HG03378 (cell line): ENCODE results near the gene CLRN3.

Source experiments
- ATAC-seq: cut with Tn5 transposase; IDR thresholded peaks from one replicate; pipeline ENCODE4 v1.9.1; 2021; ENCODE audit warnings: mild to moderate bottlenecking, moderate library complexity; ENCODE audit not compliant: unreplicated experiment

CLRN3 gene

GRCh38 chr10:127919418-127920271 is 26.9 kb upstream of the CLRN3 start:
- no peak for ATAC-seq

- no peak for ATAC-seq
Measured at GRCh38 chr10:127918572-127918971, 25.8 kb upstream of the CLRN3 start.

- no peak for ATAC-seq
Measured at GRCh38 chr10:127916826-127917225, 24.1 kb upstream of the CLRN3 start.

- no peak for ATAC-seq
Measured at GRCh38 chr10:127915324-127915723, 22.6 kb upstream of the CLRN3 start.

- no peak for ATAC-seq
Measured at GRCh38 chr10:127913368-127913759, 20.6 kb upstream of the CLRN3 start.

- no peak for ATAC-seq
Measured at GRCh38 chr10:127912607-127913367, 20.0 kb upstream of the CLRN3 start.

GRCh38 chr10:127911867-127912257 is 19.1 kb upstream of the CLRN3 start:
- no peak for ATAC-seq

GRCh38 chr10:127911218-127911866 is 18.6 kb upstream of the CLRN3 start:
- ATAC-seq: no peak

- no peak for ATAC-seq
Measured at GRCh38 chr10:127910464-127910770, 17.7 kb upstream of the CLRN3 start.

GRCh38 chr10:127909716-127910463 is 17.1 kb upstream of the CLRN3 start:
- ATAC-seq: no peak

GRCh38 chr10:127908959-127909267 is 16.2 kb upstream of the CLRN3 start:
- no peak for ATAC-seq

GRCh38 chr10:127908106-127908958 is 15.6 kb upstream of the CLRN3 start:
- ATAC-seq: no peak

GRCh38 chr10:127907411-127908105 is 14.8 kb upstream of the CLRN3 start:
- ATAC-seq: no peak

- ATAC-seq: peak; percentile 58
Measured at GRCh38 chr10:127906548-127907377, 14.0 kb upstream of the CLRN3 start, which contains the start of gene PTPRE. TSS of gene PTPRE (plus strand) at chr10:127907103. CDS start at chr10:128040882, 133,779 bp downstream.

- ATAC-seq: no peak
Measured at GRCh38 chr10:127905848-127906261, 13.1 kb upstream of the CLRN3 start.

- ATAC-seq: no peak
Measured at GRCh38 chr10:127905001-127905847, 12.5 kb upstream of the CLRN3 start.

GRCh38 chr10:127904311-127905000 is 11.7 kb upstream of the CLRN3 start:
- no peak for ATAC-seq
